ENCODE results near the gene USP1.

USP1 gene, protein sequence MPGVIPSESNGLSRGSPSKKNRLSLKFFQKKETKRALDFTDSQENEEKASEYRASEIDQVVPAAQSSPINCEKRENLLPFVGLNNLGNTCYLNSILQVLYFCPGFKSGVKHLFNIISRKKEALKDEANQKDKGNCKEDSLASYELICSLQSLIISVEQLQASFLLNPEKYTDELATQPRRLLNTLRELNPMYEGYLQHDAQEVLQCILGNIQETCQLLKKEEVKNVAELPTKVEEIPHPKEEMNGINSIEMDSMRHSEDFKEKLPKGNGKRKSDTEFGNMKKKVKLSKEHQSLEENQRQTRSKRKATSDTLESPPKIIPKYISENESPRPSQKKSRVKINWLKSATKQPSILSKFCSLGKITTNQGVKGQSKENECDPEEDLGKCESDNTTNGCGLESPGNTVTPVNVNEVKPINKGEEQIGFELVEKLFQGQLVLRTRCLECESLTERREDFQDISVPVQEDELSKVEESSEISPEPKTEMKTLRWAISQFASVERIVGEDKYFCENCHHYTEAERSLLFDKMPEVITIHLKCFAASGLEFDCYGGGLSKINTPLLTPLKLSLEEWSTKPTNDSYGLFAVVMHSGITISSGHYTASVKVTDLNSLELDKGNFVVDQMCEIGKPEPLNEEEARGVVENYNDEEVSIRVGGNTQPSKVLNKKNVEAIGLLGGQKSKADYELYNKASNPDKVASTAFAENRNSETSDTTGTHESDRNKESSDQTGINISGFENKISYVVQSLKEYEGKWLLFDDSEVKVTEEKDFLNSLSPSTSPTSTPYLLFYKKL

DNA sequence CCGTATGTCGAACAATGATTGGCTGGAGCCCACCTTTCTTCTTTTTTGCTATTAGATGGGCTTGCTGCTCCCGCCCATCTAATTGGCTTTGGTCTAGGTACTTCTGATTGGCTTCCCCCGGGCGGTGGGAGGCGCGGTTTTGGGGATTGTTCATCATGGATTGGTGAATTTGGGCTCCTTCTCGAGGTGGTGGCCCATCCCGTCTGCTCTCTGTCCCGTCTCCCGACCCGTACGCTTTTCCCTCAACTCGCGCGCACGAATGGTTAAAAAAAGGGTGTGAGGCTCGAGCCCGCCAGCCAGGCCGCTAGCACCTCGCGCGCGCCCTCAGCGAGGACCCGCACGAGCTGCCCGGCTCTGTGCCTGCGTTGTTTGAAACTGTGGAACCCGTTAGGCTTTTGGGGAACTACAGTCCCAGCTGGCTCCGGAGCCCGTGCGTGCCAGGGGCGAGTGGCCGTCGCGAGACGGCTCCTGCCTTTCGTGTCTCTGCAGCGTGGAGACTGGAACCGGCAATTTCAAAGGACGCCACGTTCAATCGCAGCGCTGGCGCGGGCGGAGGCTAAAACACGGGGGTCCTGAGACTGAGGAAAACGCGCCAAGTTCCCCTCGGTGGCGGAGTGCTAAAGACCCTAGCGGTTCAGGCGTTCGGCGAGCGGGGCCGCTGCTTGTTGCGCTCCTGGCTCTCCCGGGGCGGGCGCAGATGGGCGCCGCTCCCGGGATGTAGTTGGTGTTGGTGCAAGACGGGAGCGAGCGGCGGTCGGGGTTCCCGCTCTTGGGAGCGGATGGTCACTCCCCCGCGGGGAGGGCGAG, at the start of gene USP1:
Gene USP1 (plus strand): TSS at position 584 of the 807 bp plus-strand sequence. CDS start 2,819 bp downstream, outside the sequence.
- peak; percentile 97 for DNase-seq (ENCODE audit: low read depth)

DNA sequence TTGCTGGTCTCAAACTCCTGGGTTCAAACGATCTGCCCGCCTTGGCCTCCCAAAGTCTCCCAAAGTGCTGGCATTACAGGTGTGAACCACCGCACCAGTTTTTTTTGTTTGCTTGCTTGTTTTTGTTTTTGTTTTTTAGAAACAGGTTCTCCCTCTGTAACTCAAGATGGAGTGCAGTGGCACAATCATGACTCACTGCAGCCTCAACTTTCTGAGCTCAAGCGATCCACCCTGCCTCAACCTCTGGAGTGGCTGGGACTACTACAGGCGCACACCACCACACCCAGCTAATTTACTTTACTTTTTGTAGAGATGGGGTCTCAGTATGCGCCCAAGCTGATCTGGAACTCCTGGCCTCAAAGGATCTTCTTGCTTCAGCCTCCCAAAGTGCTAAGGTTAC, 47.3 kb upstream of the USP1 start:
- DNase-seq (ENCODE audit: low read depth) = no peak

DNA sequence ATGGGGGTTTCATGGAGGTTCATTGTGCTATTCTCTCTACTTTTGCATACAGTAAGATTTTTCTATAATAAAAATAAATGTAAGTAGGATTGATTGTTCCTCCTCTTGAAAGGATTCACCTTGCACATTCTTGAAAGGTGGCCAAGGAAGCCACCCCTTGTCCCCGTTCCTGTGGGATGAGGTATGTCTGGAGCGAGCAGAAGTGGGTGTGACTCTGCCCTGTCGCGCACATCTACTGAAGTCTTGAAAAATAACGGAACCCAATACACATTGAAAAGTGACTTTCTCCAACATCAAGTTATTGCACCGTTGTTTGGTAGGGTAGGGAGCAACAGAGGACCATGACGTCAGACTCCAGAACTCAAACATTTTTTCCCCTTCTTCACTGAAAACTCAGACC, 46.8 kb upstream of the USP1 start:
- DNase-seq (ENCODE audit: low read depth) = no peak

DNA sequence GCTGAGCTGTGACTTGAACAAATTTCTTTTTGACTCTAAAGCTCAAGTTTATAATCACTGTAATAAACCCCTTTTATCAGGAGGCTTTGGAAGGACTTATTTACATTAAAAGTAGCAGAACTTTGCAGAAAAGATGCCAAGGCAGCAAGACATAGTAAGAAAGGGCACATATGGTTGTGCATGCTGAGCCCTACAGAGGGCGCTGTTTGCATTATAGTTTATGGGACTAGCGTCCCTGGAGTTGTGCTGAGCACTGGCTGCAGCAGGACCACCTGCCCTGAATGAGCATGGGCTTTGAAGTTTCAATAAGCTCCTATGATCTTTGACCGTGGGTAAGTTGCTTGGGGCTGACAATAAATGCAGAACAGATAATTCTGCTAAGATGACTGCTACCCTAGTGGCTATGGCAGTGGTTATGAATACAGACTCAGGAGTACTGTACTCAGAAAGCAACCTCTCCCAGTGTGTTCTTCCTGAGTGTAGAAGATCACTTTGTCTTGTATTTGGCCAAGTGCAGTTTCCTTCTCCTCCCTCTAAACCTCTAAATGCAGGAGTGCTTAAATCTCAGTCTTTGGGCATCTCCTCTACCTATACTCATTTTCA, 45.4 kb upstream of the USP1 start:
- DNase-seq (ENCODE audit: low read depth) = no peak

DNA sequence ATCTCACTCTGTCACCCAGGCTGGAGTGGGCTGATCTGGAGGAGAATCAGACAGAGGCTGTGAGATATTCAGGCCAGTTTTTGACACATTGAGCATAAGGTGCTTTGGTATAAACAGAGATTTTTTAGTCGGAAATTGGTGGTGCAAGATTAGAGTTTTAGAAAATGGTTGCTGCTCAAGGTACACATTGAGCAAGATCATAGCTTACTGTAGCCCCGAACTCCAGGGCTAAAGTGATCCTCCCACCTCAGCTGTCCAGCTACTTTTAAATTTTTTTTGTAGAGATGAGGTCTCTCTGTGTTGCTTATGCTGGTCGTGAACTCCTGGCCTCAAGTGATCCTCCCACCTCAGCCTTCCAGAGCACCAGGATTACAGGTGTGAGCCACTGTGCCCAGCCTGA, 43.9 kb upstream of the USP1 start:
- no peak for DNase-seq (ENCODE audit: low read depth)

DNA sequence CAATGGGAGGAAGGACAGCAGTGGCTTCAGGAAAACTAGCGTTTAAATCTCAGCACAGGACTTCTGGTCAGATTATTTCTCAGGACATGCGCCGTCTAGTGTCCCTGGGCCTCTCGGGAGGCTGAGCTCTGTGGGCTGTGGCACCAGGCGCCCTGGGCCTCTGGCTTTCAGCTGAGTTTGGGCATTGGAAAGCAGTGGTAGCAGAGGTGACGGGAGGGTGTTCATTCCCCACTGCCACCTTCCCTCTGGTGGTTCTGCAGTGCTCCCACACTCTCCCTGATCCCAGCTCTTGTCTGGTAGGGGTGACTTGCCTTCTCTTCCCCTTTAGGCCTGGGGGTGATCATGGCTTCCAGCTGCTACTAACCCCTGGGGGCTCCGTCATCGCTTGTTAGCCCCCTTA, 42.2 kb upstream of the USP1 start:
- DNase-seq (ENCODE audit: low read depth) = no peak

DNA sequence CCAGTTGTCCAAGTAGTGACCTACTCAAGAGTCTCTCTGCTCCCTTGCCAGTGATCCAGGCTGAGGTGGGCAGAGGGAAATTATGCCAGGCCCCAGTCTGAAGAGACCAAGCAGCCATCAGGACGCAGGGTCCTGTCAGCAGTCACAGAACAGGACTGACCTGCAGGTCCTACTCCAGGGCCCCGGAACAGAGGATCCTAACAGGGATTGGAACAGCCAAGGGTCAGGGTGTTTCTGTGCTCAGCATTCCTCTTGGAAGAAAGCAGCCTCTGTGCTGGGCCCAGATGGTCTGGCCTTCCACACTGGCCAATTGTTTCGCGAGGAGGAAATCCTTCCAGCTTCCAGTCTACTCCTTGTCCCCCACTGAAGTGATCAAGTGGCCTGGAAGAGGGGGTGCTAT, 41.6 kb upstream of the USP1 start:
- no peak for DNase-seq (ENCODE audit: low read depth)

DNA sequence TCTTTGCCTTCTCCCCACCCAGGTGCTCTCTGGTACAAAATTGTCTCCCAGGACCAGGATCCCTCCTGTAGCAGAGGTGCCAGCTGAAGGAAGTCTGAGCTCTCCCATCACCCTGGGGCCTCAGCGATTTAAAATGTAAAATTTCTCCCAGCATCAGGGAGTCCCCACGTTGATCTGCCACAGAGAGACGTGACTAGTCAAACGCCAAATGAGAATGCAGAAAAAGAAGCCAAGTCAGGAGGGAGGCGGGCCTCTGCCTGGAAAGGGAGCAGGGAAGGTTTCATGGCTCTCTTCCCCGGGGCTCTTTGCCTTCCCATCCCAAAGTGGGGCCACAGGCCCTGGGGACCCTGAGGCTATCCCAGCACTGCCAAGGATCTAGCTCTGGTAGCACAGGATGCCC, 40.0 kb upstream of the USP1 start:
- DNase-seq (ENCODE audit: low read depth) = no peak

DNA sequence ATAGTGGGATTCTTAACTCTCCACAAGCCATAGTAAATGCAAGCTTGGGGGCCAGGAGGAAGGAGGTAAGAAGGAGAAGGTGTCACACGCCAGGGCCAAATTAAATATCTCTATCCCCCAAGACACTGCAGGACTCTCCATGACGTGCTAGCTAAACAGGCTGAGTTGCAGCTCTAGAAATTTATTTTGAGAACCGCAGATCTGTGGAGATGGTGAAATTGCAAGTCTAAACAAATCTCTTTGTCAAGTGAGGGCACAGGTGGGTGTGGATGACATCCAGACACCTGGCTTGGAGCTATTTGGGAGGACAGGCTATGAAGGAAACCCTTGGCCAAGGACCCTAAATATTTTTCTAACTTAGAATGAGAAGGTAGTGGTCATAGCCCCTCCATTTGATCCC, 39.5 kb upstream of the USP1 start:
- no peak for DNase-seq (ENCODE audit: low read depth)

DNA sequence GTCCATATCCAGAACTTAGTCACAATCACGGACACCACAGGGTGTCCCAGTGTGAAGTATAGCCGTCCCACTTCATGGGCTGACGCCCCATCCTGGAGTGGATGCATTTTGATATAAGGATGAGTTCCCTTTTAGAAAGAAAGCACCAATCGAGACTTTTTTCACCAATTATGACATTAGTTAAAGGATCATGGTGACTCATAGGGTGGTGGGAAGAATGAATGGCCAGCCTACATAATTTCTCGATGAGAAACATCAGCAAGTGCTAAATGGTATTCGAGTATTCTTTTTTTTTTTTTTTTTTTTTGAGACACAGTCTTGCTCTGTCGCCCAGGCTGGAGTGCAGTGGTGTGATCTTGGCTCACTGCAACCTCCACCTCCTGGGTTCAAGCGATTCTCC, 38.5 kb upstream of the USP1 start:
- DNase-seq (ENCODE audit: low read depth) = no peak

DNA sequence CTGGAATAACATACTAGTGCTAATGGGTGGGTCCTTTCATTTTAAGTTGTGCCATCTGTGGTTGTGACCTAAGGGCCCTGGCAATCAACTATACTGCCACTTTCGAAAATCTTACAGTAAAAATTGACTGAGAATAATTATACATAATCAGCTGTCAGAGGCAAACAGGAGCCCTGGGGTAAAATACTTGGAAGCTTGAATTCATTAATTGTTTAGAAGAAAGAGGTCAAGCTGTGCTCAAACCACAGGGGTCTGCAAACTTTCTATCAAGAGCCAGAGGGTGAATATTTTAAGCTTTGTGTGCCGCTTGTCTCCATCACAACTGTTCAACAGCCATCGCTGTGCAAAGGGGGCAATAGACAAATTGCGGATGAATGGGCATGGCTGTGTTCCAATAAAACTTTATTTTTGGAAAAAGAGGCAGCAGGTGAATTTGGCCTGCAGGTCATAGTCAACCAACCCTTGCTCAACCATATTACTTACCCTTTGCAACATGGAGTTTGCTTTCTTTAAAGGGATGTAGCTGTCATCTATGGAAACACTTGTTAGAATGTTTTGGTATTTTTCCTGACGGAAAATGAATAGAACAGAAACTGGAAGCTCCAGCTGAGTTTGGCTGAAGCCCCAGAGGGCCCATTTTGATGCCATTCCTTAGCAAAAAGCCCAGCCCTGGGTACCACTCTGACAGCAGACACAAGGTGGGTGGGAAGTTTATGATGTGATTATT, 35.7 kb upstream of the USP1 start:
- no peak for DNase-seq (ENCODE audit: low read depth)

DNA sequence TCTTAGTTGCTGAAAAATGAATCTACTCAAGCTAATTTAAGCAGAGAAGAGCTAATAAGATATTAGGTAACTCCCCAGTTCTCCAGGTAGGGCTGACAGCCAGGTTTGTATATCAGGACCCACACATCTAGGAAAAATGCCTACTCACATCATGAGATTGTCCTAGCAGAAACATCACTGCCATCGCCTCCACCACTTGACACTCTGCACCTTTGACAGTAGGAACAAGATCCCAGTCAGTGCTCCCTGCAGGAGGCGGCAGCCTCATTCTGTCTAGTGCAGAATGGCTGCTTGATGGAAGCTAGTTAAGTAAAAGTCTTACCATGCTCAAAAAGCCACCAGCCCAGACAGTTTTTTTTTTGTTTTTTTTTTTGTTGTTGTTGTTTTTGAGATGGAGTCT, 31.6 kb upstream of the USP1 start:
- no peak for DNase-seq (ENCODE audit: low read depth)

DNA sequence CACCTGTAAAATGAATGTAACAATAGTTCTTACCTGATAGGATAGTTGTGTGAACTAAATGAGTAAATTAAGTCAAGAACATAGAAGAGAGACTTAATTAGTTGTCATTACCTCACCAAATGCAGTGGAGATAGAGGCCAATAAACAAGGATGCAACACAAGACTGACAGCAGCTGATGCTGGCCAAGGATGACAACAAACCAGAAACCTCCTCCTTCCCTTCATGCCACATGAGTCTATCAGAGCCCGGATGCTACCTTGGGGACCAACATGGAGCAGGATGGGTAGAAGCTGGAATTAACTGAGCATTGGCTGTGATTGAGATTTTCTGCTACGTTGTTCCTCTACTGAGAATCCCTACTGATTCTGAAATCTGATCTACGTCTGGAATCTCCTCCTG, 30.3 kb upstream of the USP1 start:
- DNase-seq (ENCODE audit: low read depth) = no peak

DNA sequence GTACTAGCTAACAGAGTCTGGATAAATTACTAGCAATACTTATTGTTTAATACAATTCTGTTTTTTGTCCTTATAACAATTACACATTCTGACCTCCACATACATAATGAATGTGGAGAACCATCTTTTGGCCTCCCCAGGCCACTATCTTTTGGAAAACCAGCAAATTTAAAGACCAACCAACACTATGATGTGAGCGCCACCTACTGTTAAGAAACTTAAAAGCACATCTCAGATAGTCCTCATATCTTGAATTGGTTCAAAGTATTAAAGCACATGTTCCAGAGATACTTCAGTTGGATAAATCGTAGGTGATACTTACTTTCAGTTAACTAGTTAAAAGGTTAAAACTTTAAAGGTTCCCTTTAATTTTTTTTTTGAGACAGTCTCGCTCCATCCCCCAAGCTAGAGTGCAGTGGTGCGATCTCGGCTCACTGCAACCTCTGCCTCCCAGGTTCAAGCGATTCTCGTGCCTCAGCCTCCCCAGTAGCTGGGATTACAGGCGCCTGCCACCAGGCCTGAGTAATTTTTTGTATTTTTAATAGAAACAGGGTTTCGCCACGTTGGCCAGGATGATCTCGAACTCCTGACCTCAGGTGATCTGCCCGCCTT, 29.3 kb upstream of the USP1 start:
- no peak for DNase-seq (ENCODE audit: low read depth)

DNA sequence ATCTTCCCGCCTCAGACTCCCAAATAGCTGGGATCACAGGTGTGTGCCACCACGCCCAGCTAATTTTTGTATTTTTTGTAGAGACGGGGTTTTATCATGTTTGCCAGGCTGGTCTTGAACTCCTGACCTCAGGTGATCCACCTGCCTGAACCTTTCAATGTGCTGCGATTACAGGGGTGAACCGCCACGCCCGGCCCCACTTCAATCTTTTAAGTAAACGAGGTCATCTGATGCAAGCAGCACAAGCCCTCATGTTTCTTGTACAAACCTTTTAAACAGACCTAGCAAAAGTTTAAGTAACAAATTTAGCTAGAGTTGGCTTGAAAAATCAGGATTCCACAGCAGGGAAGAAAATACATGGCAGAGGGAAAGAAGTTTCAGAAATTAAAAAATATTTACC, 21.2 kb upstream of the USP1 start:
- no peak for DNase-seq (ENCODE audit: low read depth)

DNA sequence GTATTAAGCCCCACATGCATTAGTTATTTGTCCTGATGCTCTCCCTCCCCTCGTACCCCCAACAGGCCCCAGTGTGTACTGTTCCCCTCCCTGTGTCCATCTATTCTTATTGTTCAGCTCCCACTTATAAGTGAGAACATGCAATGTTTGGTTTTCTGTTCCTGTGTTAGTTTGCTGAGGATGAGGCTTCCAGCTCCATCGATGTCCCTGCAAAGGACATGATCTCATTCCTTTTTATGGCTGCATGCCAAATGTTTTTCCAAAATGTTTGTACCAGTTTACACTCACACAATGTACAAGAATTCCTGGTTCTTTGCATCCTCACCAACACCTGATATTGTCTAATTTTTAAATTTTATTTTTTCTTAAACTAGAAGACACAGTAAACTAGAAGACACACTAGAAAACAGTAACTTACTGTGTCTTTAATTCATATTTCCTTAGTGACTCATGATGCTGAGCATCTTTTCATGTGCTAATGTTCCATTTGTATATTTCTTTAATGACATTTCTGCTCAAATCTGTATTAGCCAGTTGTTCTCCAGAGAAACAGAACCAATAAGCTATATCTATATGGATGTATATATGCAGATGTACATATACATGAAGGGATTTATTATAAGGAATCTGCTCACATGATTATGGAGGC, 19.4 kb upstream of the USP1 start:
- DNase-seq (ENCODE audit: low read depth) = no peak

DNA sequence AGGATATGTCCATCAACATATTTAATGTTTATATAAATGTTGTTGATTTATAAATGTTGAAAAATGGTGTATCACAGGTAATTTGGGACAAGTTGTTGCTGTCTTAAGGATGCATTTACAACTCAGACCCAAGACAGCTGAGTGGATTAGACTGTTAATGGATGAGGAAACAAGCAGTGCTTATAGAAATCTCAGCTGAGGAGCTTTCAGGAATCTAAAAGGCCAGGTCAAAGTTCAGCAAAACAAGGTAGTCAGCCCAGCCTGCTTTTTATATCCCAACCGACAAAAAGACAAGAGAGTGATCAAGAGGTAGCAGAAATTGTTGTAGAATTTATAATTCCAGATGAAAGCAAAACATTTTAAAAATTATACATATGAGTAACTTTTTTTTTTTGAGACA, 16.6 kb upstream of the USP1 start:
- DNase-seq (ENCODE audit: low read depth) = no peak

DNA sequence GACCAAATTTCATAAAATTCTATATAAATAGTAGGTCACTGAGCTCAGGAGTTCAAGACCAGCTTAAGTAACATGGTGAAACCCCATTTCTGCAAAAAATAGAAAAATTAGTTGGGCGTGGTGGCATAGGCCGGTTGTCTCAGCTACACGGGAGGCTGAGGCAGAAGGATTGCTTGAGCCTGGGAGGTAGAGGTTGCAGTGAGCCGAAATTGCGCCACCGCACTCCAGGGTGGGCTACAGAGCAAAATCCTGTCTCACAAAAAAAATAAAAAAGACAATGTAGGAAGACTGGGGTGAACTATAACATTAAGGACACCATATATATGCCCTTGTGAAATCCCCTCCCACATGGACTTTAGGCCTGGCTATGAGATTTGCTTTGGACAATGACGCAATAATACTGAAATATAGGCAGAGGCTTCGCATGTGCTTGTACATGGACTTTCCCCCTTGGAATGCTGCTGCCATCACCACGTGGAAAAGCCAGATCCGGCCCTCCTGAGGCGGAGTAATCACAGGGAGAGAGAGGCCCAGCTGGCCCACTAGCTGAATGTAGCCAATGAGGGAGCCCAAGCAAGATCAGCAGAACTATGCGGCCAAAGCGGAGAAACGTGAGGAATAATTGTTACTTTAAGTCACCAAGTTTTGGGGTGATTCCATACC, 13.1 kb upstream of the USP1 start:
- no peak for DNase-seq (ENCODE audit: low read depth)

DNA sequence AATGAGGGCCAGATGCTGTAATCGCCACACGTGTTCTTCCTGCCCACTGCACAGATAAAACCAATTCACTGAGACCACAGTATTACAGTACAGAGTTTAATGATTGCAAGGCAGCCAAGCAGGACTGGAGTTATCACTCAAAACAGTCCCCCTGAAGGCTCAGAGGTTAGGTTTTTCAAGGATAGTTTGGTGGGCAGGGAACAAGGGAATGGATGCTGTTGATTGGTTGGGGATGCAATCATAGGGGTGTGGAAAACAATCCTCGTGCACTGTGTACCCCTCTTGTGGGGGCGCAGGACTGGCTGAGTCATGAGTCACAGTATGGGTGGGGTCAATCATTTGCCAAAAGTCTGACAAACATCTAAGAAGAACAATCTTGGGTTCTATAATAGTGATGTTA, 12.4 kb upstream of the USP1 start:
- DNase-seq (ENCODE audit: low read depth) = no peak

DNA sequence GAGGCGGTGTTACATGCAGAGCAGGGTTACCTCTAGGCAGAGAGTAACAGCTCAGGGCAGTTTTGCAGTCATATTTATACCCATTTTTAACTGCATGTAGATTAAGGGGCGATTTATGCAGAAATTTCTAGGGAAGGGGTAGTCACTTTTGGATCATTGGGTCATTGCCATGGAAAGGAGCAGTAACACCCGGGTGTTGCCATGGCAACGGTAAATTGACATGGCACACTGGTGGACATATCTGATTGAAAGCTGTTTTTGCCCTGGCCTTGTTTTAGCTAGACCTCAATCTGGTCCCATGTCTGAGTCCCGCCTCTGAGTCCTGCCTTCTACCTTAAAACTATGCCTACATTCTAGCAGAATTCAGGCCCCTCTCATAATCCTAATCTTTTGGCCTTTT, 11.8 kb upstream of the USP1 start:
- no peak for DNase-seq (ENCODE audit: low read depth)
